ENCODE results near the gene HACD4.

- TF ChIP-seq CTCF (IDR thresholded peaks at IDR 0.05; ENCODE audit: low read length) (no peak), EZH2 (optimal IDR thresholded peaks at IDR 0.05; ENCODE audit: low read depth, low read length) (no peak), EZH2phosphoT487 (IDR thresholded peaks at IDR 0.05; ENCODE audit: low read length) (no peak)
Measured at GRCh38 chr9:20995616-20996015, 35.8 kb downstream of the HACD4 start.

Measured in MM.1S (cell line).